GM13976 (cell line): ENCODE results near the gene TUG1.
A peak's percentile ranks its signal among the peaks of the same experiment; 100 is the strongest.

Source experiments
- DNase-seq: peaks from one replicate; pipeline ENCODE4 v3.0.0; 2012; ENCODE audit warnings: low spot score
- CTCF ChIP-seq: IDR thresholded peaks from 2 replicates; pipeline ENCODE4 v1.5.1; 2012; ENCODE audit warnings: borderline replicate concordance, mild to moderate bottlenecking; ENCODE audit not compliant: insufficient read depth; ENCODE audit errors: extremely low read depth, missing control alignments, control extremely low read depth
- in situ Hi-C: fragments of 300-500 bp; cut with MboI; formaldehyde crosslinking; loops from one replicate; pipeline ENCODE4 v1.12.0; 2022; ENCODE audit warnings: low sequenced_read_pairs, mixed read lengths, inconsistent platforms; ENCODE audit not compliant: unreplicated experiment

Gene TUG1

DNA sequence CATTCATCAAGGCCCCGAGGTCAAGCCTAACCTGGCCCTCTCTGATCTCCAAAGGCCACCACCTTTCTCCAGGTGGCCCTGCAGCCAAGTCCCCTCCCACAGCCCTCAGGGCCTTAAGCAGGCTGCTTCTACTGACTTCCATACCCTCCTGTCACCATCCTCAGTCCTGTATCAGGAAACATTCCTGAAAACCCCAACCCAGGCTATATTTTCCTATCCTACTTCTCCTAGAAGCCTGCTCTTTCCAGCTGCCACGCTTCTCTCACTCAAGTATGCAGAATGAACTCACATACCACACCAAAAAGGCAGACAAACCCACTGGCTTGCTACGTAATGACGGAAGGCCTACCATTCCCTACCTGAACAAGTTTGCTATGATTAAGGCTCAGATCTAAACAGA lies 24.1 kb upstream of the TUG1 start:
- in situ Hi-C loops: no loop called here
- DNase-seq: no peak

GRCh38 chr22:30945653-30946052 lies 23.4 kb upstream of the TUG1 start:
- no peak for TF ChIP-seq CTCF
- in situ Hi-C loops: no loop called here
- DNase-seq: no peak

More for the DNA sequence above, 24.1 kb upstream of the TUG1 start:
- no peak for TF ChIP-seq CTCF

DNA sequence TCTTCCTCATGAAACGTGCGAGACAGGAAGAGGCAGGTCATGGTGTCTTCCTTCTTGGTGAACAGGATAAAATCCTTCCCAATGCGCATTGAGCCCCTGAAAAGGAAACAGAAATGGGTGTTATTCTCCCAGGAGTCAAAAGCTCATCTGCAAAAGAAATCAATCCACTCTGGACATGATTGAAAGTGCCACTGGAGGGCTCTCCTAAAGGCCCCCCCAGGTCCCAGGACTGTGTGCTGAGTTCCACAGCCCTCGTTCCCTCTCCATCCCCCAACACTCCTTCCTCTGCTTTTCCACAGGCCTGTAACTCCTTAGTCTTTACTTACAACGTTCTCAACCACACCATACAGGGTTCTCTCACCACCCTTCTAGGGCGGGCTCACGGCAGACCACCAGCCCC lies 22.7 kb upstream of the TUG1 start:
- TF ChIP-seq CTCF: no peak
- no peak for DNase-seq
- in situ Hi-C loops: no loop called here

DNA sequence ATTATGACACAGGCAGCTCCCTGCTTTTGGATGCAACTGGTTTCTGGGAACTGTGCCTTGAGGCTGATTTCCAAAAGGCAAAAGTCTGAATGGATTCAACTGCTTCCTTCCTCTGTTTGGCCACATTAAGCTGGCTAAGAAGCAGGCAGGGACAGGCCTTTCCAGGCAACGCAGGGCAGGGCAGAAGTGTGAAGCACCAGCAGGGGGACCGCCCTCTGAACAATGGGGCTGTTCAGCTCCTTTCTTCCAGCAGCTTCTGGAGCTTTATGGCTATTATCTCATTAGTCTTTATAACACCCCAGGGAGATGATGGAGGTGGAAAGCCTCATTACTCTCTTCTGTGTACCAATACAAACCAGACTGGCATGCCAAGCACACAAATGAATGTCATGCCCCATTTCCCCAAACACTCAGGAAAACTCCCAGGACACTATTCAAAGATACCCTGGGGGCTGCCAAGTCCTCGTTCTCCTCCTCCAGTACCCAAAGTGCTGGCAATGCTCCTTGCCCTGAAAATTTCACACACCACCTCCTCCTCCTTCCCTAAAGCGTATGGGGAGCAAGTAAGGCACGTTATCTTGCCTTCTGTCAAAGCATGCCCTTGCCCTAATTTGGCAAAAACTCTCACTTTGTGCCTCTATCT lies 21.8 kb upstream of the TUG1 start:
- TF ChIP-seq CTCF: no peak
- in situ Hi-C loops: no loop called here
- DNase-seq: no peak

DNA sequence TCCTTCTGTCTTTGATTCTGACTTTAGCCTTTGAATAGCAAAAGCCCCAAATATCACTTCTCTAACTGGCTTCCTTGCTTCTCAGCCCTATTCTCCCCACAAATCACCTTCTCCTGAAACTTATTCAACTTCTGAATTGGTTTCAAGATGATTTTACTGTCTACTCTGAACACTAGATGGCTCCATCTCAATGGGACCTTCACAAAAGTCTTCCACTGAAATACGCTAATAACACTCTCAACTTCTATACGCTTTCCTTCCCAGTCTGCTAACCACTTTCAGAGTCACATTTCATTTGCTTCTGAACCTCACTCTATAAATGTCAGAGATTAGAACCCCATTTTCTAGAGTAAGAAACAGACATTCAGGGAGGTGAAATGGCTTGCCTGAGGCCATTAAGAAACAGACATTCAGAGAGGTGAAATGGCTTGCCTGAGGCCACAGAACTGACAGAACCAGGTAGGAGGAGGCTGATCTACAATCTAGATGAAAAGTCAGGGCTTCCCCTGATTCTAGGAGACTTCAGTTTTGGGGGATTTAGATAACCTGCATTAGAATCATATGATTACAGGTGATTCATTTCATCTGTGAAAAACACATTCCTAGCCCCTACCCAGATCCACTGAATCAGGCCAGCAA lies 21.1 kb upstream of the TUG1 start:
- peak; percentile 37 for DNase-seq
- in situ Hi-C loops: no loop called here
- TF ChIP-seq CTCF: no peak

DNA sequence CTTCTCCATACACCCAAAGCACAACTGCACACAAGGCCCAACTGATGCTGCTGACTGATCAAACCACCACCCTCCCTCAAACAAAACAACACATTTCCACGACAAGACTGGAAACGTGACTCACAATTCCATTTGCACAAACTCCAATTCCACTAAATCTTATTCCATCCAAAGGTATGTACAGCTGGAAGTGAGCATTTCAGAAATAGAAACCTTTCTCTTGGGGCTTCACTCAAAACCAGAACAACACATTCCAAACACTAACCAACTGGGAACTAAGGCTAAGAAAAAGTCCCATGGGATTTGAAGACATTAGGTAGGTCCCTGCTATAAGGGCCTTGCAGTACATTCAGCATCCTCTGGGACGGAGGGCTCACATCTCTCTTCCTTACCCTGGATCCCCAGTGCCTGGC lies 20.1 kb upstream of the TUG1 start:
- no peak for DNase-seq
- TF ChIP-seq CTCF: no peak
- in situ Hi-C loops: no loop called here
